Astrocyte (in vitro differentiated cells and primary cell): ENCODE data around the gene DGKZ. TPM values are rescaled to one million over a fixed set of nuclear protein-coding genes. Genes with fewer than 3 reads are reported as not detected.
A peak's percentile ranks its signal among the peaks of the same experiment; 100 is the strongest.

ENCODE experiments used
- DNase-seq: peaks from one replicate; pipeline ENCODE4 v3.0.0-alpha.2; 2010; ENCODE audit warnings: low read depth
- FAIRE-seq: peaks from 2 replicates; lab custom pipeline; 2011; peaks lifted over from hg19 to GRCh38; lab: Jason Lieb, UNC
- H2AFZ ChIP-seq: 2 replicates; pipeline ENCODE4 v1.6.0; 2012; ENCODE audit warnings: low read depth, low read length, inconsistent platforms
- H3K27ac ChIP-seq: 2 replicates; pipeline ENCODE4 v1.5.1; 2011; ENCODE audit warnings: low read depth, low read length, inconsistent platforms
- H3K27me3 ChIP-seq: 2 replicates; pipeline ENCODE4 v1.6.0; 2011; ENCODE audit warnings: low read length, inconsistent platforms; ENCODE audit not compliant: insufficient read depth
- H3K36me3 ChIP-seq: 2 replicates; pipeline ENCODE4 v1.5.1; 2011; ENCODE audit warnings: low read length, inconsistent platforms; ENCODE audit not compliant: insufficient read depth
- H3K4me1 ChIP-seq: 2 replicates; pipeline ENCODE4 v1.5.1; 2011; ENCODE audit warnings: low read length, inconsistent platforms; ENCODE audit not compliant: insufficient read depth
- H3K4me2 ChIP-seq: 2 replicates; pipeline ENCODE4 v1.6.0; 2012; ENCODE audit warnings: low read length, inconsistent platforms
- H3K4me3 ChIP-seq: 2 replicates; pipeline ENCODE4 v1.5.1; 2011; ENCODE audit warnings: low read depth, mild to moderate bottlenecking, low read length, inconsistent platforms; ENCODE audit not compliant: insufficient read depth
- H3K79me2 ChIP-seq: 2 replicates; pipeline ENCODE4 v1.6.0; 2012; ENCODE audit warnings: mild to moderate bottlenecking, low read length, inconsistent platforms; ENCODE audit not compliant: insufficient read depth
- H3K9ac ChIP-seq: 2 replicates; pipeline ENCODE4 v1.6.0; 2012; ENCODE audit warnings: mild to moderate bottlenecking, low read length, inconsistent platforms
- H3K9me3 ChIP-seq: 2 replicates; pipeline ENCODE4 v1.5.1; 2012; ENCODE audit warnings: low read depth, mild to moderate bottlenecking, low read length, inconsistent platforms; ENCODE audit not compliant: insufficient read depth
- H4K20me1 ChIP-seq: 2 replicates; pipeline ENCODE4 v1.6.0; 2012; ENCODE audit warnings: low read length, inconsistent platforms; ENCODE audit not compliant: insufficient read depth
- H3K27ac Mint-ChIP-seq: one replicate; pipeline ENCODE4 v1.8.0; 2021; ENCODE audit warnings: mild to moderate bottlenecking, mixed read lengths; ENCODE audit not compliant: unreplicated experiment
- H3K27me3 Mint-ChIP-seq: one replicate; pipeline ENCODE4 v1.8.0; 2021; ENCODE audit warnings: low read depth, mixed read lengths; ENCODE audit not compliant: unreplicated experiment
- H3K36me3 Mint-ChIP-seq: one replicate; pipeline ENCODE4 v1.8.0; 2021; ENCODE audit warnings: low read depth, mixed read lengths; ENCODE audit not compliant: unreplicated experiment
- H3K4me1 Mint-ChIP-seq: one replicate; pipeline ENCODE4 v1.8.0; 2021; ENCODE audit warnings: low read depth, mixed read lengths; ENCODE audit not compliant: unreplicated experiment
- H3K4me3 Mint-ChIP-seq: one replicate; pipeline ENCODE4 v1.8.0; 2021; ENCODE audit warnings: mild to moderate bottlenecking, moderate library complexity, mixed read lengths; ENCODE audit not compliant: unreplicated experiment
- H3K9me3 Mint-ChIP-seq: one replicate; pipeline ENCODE4 v1.8.0; 2021; ENCODE audit warnings: mild to moderate bottlenecking, mixed read lengths; ENCODE audit not compliant: unreplicated experiment
- CTCF ChIP-seq: IDR thresholded peaks from 2 replicates; pipeline ENCODE4 v1.5.1; 2011; ENCODE audit warnings: low read depth, mild to moderate bottlenecking, inconsistent platforms, low read length, moderate library complexity; ENCODE audit not compliant: insufficient read depth
- EZH2 ChIP-seq: IDR thresholded peaks from 2 replicates; pipeline ENCODE4 v1.6.1; 2012; ENCODE audit warnings: mild to moderate bottlenecking, low read length, inconsistent platforms; ENCODE audit not compliant: insufficient read depth
- total RNA-seq: library from RNA; stranded (reverse); gene quantifications from 2 replicates; pipeline ENCODE4 v1.2.1, GENCODE V29; 2021

Gene DGKZ
- total RNA-seq, 1 donor from 2014 or later: 59.3 TPM

DNA sequence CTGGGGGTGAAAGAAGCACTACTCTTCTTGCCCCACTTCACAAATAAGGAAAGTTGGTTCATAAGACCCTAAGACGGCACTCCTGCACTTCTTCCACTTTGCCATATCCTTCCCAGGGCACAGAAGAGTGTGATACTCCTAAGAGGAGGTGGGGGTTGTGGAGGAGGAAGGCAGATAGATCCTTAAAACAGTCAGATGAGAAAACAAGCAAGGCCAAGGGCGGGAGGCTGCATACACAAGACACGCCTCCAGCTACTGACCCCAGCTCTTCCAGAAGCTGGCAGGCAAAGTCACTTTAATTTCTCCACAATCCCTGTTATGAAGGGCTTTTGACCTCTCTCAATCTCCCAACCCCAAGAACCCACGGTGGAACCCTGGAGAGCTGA lies 46.0 kb downstream of the DGKZ start:
- Histone ChIP-seq H3K4me2 (peak overlapping the region; percentile 83), H3K27me3 (peaks cover 23% of the 10 kb centered on the region), H4K20me1 (peaks cover 41% of the 10 kb centered on the region), H3K79me2 (no peaks in the 10 kb centered on the region), H3K9ac (no peak overlapping the region), H3K4me1 (peaks cover 16% of the 10 kb centered on the region), H3K9me3 (no peaks in the 10 kb centered on the region), H2AFZ (no peak overlapping the region), H3K27ac (no peak overlapping the region), H3K4me3 (no peak overlapping the region), H3K36me3 (peaks cover 6% of the 10 kb centered on the region)
- Mint-ChIP-seq H3K27me3 (peaks cover 12% of the 10 kb centered on the region), H3K4me3 (peak overlapping the region; percentile 83), H3K36me3 (peaks cover 7% of the 10 kb centered on the region), H3K4me1 (no peaks in the 10 kb centered on the region), H3K9me3 (no peaks in the 10 kb centered on the region), H3K27ac (no peak overlapping the region)
- FAIRE-seq: no peak
- no peak for DNase-seq
- TF ChIP-seq CTCF: no peak
- TF ChIP-seq EZH2: no peak

DNA sequence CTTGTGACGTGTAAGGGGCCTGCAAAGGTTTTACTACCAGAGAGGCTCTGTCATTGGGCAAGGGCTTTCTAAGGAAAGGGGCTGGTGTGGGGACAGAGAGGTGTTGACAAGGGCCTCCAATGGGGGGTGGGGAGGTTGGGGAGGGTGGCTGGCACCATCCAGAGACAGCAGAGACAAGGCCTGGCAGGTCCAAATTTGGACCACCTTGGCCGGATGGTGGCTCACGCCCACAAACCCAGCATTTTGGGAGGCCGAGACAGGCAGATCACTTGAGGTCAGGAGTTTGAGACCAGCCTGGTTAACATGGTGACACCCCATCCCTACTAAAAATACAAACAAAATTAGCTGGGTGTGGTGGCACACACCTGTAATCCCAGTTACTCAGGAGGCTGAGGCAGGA lies 46.5 kb downstream of the DGKZ start:
- no peak overlapping the region for H3K4me3 Mint-ChIP-seq
- H3K9me3 Mint-ChIP-seq: no peaks in the 10 kb centered on the region
- peaks cover 7% of the 10 kb centered on the region for H3K27me3 Mint-ChIP-seq
- Histone ChIP-seq H3K36me3 (peaks cover 6% of the 10 kb centered on the region), H3K4me3 (no peak overlapping the region), H3K27ac (no peak overlapping the region), H3K79me2 (no peaks in the 10 kb centered on the region), H4K20me1 (peaks cover 35% of the 10 kb centered on the region), H3K27me3 (peaks cover 18% of the 10 kb centered on the region), H2AFZ (no peak overlapping the region), H3K9me3 (no peaks in the 10 kb centered on the region), H3K4me1 (peaks cover 16% of the 10 kb centered on the region), H3K4me2 (no peak overlapping the region), H3K9ac (no peak overlapping the region)
- TF ChIP-seq CTCF (no peak), EZH2 (no peak)
- H3K27ac Mint-ChIP-seq: no peak overlapping the region
- H3K4me1 Mint-ChIP-seq: no peaks in the 10 kb centered on the region
- DNase-seq: no peak
- H3K36me3 Mint-ChIP-seq: peaks cover 7% of the 10 kb centered on the region
- no peak for FAIRE-seq

DNA sequence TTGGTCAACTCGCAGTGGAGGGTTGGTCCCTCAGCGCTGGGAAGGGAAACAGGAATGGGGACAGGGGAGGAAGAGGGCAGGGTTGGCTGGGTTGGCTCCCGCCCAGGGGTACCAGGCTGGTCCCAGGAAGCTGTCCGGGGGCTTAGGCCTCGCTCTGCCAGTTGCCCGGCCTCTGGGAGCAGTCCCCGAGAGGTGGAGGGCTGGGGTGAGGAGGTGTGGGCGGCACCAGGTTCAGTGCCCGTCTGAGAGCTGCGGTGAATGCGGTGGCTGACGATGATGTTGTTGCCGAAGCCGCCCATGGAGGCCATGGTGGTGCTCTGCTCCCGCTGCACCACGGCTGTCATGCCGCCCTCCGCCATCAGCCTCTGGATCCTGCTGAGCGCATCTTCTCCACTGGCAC lies 50.3 kb downstream of the DGKZ start:
- Mint-ChIP-seq H3K4me3 (no peak overlapping the region), H3K9me3 (no peaks in the 10 kb centered on the region), H3K27ac (no peak overlapping the region), H3K36me3 (peaks cover 17% of the 10 kb centered on the region), H3K4me1 (no peaks in the 10 kb centered on the region), H3K27me3 (no peaks in the 10 kb centered on the region)
- no peak overlapping the region for H3K4me2 ChIP-seq
- H2AFZ ChIP-seq: no peak overlapping the region
- peaks cover 6% of the 10 kb centered on the region for H3K36me3 ChIP-seq
- H3K79me2 ChIP-seq: no peaks in the 10 kb centered on the region
- H3K9ac ChIP-seq: no peak overlapping the region
- no peaks in the 10 kb centered on the region for H3K9me3 ChIP-seq
- H3K27ac ChIP-seq: no peak overlapping the region
- TF ChIP-seq EZH2 (no peak), CTCF (no peak)
- no peaks in the 10 kb centered on the region for H3K27me3 ChIP-seq
- peaks cover 6% of the 10 kb centered on the region for H3K4me1 ChIP-seq
- no peak for FAIRE-seq
- H3K4me3 ChIP-seq: no peak overlapping the region
- peaks cover 32% of the 10 kb centered on the region for H4K20me1 ChIP-seq
- no peak for DNase-seq
